WTC11 (cell line): Measurements from ENCODE around the gene NRP2.

Experiments
- CREB1 ChIP-seq: sonication (generic); formaldehyde crosslinking; IDR thresholded peaks from 2 replicates; pipeline ENCODE4 v1.8.0; 2023; ENCODE audit warnings: mild to moderate bottlenecking, missing genetic modification reagents
- ELF4 ChIP-seq: sonication (generic); formaldehyde crosslinking; IDR thresholded peaks from 2 replicates; pipeline ENCODE4 v1.8.1; 2022; ENCODE audit warnings: low read depth, mild to moderate bottlenecking, moderate library complexity, missing genetic modification reagents
- SP1 ChIP-seq: sonication (generic); formaldehyde crosslinking; conservative IDR thresholded peaks from 2 replicates; pipeline ENCODE4 v1.8.1; 2022; ENCODE audit warnings: missing genetic modification reagents
- ZNF396 ChIP-seq: fragments of 250-450 bp; sonication (Bioruptor Pico); IDR thresholded peaks from 2 replicates; pipeline ENCODE4 v1.8.0; 2021; ENCODE audit warnings: mild to moderate bottlenecking, moderate library complexity, borderline replicate concordance
- TF ChIP-seq, protein P1 (sequence below): sonication (generic); formaldehyde crosslinking; IDR thresholded peaks from 2 replicates; pipeline ENCODE4 v1.8.0; 2022; ENCODE audit warnings: mild to moderate bottlenecking, missing genetic modification reagents
- TF ChIP-seq, protein P2 (sequence below): fragments of 200-600 bp; IDR thresholded peaks from 2 replicates; pipeline ENCODE4 v1.8.0; 2022; ENCODE audit warnings: antibody characterized with exemption
- TF ChIP-seq, protein P3 (sequence below): fragments of 250-450 bp; sonication (Bioruptor Pico); IDR thresholded peaks from 2 replicates; pipeline ENCODE4 v1.8.0; 2021; ENCODE audit warnings: mild to moderate bottlenecking

DNA sequence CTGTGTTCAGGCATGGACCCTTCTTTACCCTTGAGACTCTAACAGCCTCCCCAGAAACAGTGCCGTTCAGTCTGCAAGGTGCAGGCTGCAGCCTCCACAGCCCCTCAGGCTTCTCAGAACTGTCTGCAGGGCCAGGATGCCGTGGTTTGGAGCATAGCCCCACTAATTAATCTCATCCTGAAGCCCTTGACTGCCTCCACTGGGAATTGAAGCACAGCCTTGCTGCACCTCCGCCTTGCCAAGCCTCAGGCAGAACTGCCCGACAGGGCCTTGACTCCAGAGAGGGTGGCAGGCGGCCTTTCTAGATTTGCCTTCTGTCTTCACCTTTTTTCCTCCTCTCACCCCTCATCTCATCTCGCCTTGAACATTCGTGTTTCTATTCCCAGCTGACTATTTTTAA is 119.8 kb downstream of the NRP2 start:
- TF ChIP-seq, protein P1, sequence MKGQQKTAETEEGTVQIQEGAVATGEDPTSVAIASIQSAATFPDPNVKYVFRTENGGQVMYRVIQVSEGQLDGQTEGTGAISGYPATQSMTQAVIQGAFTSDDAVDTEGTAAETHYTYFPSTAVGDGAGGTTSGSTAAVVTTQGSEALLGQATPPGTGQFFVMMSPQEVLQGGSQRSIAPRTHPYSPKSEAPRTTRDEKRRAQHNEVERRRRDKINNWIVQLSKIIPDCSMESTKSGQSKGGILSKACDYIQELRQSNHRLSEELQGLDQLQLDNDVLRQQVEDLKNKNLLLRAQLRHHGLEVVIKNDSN (CRISPR knock-in tag), result no peak
- TF ChIP-seq ZNF396 (no peak), SP1 (no peak), ELF4 (CRISPR knock-in tag) (no peak), CREB1 (CRISPR knock-in tag) (no peak)
- TF ChIP-seq, protein P2, sequence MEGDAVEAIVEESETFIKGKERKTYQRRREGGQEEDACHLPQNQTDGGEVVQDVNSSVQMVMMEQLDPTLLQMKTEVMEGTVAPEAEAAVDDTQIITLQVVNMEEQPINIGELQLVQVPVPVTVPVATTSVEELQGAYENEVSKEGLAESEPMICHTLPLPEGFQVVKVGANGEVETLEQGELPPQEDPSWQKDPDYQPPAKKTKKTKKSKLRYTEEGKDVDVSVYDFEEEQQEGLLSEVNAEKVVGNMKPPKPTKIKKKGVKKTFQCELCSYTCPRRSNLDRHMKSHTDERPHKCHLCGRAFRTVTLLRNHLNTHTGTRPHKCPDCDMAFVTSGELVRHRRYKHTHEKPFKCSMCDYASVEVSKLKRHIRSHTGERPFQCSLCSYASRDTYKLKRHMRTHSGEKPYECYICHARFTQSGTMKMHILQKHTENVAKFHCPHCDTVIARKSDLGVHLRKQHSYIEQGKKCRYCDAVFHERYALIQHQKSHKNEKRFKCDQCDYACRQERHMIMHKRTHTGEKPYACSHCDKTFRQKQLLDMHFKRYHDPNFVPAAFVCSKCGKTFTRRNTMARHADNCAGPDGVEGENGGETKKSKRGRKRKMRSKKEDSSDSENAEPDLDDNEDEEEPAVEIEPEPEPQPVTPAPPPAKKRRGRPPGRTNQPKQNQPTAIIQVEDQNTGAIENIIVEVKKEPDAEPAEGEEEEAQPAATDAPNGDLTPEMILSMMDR, result no peak
- TF ChIP-seq, protein P3, sequence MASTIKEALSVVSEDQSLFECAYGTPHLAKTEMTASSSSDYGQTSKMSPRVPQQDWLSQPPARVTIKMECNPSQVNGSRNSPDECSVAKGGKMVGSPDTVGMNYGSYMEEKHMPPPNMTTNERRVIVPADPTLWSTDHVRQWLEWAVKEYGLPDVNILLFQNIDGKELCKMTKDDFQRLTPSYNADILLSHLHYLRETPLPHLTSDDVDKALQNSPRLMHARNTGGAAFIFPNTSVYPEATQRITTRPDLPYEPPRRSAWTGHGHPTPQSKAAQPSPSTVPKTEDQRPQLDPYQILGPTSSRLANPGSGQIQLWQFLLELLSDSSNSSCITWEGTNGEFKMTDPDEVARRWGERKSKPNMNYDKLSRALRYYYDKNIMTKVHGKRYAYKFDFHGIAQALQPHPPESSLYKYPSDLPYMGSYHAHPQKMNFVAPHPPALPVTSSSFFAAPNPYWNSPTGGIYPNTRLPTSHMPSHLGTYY (CRISPR knock-in tag), result no peak
